HG02588 (cell line): ENCODE results near the gene CUL3.
"Not testable (repeated sequence)": the region's sequence is repeated elsewhere in the genome, so short reads cannot be mapped to it uniquely, and the experiment has no call there.

ENCODE experiments used
- ATAC-seq: cut with Tn5 transposase; IDR thresholded peaks from one replicate; pipeline ENCODE4 v1.9.1; 2021; ENCODE audit warnings: mild to moderate bottlenecking, moderate library complexity; ENCODE audit not compliant: unreplicated experiment

Gene CUL3

DNA sequence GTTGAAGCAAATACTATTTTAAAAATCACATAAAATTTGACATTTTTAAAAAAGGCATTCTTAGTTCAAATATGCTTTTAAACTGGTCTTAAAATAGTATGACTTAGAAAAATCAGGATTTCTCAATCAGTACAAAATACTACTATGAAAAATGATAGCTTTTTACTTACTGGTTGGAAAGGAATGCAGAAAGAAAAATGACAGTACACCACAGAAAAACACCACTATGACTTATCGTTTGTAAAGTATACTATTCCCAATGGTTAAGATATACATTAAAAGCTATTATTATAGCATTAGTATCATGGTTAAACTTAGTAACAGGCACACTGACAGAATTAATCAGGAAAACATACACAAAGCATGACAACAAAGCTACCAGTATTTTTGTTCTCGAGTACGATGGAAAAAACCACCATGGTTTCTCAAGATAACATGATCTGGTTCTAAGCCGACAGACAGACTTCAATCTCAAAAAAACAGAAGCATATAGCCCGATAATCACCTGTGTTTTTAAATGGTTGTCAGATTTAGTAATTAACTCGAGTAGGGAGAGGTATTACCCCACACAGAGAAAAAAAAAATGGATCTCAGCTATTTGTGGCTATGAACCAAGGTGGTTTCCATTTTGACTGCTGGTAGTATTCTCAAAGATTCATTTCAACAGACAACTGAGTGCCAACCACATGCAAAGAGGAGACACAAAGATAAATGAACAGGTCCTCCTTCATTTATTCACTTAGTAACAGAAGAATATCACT lies 39.1 kb downstream of the CUL3 start:
- peak; percentile 74 for ATAC-seq

DNA sequence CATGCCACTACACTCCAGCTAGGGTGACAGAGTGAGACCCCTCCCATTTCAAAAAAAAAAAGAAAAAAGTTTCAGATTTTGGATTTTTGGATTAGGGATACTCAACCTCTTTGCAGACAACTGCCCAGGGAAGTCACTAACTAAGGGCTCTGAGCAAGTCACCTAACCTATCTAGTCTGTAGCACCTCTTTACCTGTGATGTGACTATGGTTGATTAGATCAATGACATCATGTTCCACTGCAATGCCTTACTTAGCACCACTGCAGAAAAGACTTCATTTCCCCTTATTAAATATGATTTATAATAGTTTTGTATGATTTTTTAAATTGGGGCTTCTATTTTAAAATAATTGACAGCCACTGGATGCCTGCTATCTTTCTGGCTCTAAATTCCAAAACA lies 41.2 kb downstream of the CUL3 start:
- no peak for ATAC-seq

DNA sequence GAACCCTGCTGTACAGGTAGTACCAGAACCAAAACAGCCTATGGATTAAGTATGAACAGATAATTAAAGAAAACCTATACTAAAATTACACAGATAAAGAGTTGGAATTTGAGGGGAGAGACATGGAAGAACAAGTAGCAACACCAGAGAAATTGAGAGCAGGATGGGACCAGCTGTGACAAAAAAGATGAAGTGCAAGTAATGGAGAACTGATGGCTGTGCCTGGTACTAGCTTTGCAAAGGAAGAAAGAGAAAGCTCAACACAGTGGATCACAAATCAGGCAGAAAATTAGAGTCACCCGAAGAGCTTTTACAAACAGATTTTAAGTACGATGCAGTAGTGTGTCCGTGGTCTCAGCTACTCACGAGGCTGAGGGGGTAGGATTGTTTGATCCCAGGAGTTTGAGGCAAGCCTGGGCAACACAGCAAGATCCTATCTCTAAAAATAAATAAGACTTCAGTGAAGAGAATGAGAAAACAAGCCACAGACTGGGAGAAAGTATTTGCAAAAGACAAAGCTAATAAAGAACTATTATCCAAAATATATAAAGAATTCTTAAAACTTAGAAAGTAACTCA lies 46.5 kb downstream of the CUL3 start:
- ATAC-seq, result no peak

DNA sequence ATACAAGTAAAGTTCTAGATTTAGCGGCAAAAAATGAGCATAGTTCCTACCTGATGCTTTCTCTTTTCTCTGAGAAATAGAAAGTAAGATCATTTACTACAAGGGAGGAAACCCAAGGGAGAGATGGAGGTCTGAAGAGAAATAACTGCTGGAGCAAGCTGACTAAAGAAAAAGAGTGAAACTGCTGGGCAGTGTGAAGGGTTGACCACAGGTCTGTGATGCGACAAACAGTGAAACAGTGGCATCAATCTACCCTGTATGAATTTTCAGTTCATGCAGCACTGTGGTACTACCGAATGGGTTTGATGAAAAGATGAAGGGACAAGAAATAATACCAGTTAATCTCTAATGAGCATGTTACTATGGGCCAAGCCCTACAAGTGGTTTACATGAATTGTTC lies 52.2 kb downstream of the CUL3 start:
- no peak for ATAC-seq

DNA sequence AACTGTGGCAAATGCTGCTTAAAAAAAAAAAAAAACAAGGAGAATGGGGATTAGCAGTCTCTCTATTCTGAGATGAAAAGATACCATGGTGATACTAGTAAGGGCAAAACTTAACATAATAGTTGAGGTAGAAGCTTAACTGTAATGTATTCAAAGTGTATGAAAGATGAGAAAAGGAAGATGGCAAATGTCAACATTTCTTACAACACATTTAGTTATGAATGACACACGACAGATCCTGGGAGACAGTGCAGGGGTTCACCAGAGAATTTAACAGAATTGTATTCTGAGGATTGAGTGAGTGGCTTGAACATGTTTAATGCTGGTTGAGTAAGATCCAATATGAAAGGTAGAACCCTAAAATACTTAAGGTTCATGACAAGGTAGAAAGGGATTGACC lies 52.7 kb downstream of the CUL3 start:
- ATAC-seq, result no peak

DNA sequence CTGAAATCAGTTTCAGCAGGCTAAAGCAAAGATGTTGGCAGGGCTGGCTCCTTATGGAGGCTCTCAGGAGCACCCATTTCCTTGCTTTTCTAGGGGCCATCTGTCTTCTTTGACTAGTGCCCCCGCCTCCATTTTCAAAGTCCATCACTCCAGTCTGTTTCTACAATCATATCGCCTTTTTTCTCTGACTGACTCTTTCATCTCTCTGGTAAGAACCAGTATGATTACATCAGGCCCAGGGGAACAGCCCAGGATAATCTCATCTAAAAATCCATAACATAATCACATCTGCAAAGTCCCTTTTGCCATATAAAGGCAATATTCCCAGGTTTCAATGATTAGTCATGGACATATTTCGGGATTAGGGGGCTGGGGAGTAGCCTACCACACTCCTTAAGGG lies 57.0 kb downstream of the CUL3 start:
- no peak for ATAC-seq

DNA sequence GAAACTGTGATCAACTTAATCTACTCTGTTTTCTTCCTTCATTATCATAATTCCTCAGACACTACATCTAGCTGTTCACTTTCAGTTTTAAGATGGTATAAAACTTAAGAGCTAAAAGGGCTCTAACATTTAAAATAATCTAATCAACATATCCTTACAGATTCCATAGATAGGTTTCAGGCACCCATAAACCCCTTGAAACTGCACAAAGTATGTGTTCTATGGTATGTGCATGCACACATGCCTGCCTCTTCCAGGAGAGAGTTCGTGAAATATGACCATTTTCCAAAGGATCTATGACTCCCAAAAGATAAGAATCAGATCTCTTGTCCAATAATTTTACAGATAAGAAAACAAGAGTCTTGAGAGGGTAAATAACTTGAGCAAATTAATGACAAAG lies 59.4 kb downstream of the CUL3 start:
- no peak for ATAC-seq

DNA sequence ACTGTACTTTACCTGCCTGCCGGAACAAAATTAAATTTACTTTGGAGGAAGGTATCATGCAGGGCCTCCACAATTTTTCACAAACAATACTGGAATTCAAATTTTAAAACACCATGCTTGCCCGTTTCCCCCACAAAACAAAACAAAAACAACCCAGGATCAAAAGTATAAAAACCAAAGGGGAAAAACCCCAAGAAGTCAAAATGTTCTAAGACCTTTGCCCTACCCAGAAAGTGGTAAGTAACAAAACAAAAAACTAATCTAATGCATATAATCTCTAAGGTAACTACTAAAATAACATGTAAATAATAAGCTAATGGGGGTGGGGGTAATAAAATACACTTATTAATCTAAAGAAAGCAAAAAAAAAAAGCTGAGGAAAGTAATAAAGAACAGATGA lies 60.5 kb downstream of the CUL3 start:
- ATAC-seq, result no peak

DNA sequence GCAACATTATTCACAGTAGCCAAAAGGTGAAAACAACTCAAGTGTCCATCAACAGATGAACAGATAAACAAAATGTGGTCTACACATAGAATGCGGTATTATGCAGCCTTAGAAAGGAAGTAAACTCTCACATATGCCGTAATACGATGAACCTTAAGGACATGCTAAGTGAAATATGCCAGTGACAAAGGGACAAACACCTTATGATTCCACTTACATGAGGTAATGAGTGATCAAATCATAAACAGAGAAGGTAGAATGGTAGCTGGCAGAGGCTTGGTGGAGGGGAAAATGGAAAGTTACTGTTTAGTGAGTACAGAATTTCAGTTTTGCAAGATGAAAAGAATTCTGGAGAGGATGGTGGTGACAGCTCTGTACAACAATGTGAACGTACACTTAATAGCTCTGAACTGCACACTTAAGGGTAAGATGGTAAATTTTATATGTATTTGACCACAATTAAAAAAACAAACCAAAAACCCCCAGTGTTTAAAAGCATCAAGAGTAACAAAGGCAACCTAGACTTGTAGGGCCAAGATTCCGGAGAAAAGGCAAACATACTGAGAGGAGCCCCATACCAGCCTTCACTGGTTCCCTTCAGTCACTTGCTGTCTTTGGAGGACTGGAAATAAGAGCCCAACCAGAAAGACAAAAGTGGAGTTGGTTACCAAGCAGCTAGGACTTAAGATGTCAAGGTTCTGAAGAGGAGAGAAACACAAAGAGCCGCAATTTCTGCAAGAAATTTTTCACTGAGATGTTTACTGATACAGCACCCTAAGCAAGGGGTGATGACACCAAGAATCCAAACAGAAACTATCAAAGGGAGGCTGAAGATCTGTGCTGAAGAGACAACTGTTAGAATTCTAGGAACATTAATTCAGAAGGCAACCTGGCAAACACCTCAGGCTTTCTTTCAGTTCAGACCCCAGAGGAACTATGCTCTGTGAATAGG lies 61.3 kb downstream of the CUL3 start:
- ATAC-seq, result no peak

DNA sequence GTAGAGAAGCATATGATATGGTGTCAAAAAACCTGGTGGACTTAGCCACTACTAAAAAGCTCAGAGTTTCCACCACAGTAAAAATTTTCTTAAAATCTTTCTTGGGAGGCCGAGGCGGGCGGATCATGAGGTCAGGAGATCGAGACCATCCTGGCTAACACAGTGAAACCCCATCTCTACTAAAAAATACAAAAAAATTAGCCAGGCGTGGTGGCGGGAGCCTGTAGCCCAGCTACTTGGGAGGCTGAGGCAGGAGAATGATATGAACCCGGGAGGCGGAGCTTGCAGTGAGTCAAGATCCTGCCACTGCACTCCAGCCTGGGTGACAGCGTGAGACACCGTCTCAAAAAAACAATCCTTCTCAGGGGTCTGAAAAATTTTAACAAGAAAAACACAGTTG lies 62.7 kb downstream of the CUL3 start:
- not testable (repeated sequence) for ATAC-seq

DNA sequence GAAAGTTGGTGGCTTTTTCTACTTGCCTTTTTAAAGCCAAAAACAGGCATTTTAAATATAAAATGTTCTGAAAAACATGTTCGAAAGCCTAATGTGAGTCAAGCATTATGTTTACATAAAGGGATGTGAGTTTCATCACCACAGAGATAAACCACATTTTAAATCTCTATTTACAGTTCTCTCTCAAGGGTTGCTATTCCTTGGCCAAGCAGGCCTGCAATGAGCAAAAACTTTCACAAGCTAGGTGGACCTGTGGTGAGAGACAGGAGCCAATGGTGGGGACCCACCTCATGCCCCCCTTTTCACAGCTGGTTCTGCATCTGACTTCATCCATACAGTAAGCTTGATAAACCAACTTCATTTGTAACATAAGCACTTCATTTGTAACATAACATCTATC lies 65.1 kb downstream of the CUL3 start:
- ATAC-seq, result peak; percentile 72

DNA sequence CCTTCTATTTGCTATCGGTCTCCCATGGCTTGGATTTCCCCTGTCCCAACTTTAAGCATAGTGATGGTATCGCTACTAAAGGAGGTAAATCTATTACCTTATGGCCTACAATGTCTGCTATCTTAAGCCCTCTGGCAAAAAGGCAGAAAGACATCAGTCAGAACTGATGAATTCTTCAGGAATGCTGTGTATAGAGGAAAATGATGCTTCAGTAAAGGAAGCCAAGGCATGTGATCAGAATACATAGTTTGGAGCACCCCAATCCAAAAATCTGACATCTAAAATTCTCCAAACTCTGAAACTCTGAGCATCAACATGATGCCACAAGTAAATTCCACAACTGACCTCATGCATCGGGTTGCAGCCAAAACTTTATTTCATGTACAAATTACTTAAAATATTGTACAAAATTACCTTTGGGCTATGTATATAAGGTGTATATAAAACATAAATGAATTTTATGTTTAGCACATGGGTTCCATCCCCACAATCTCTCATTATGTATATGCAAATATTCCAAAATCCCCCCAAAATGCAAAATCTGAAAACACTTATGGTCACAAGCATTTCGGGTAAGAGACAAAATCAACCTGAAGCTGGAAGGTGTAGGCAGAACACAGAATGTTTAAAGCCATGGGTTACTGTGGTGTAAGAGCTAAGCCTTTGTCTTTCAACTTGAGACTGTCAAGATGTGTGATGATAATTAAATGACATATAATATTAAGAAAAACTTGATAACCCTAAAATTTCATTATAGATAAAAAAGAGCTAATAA lies 66.2 kb downstream of the CUL3 start:
- ATAC-seq, result no peak

DNA sequence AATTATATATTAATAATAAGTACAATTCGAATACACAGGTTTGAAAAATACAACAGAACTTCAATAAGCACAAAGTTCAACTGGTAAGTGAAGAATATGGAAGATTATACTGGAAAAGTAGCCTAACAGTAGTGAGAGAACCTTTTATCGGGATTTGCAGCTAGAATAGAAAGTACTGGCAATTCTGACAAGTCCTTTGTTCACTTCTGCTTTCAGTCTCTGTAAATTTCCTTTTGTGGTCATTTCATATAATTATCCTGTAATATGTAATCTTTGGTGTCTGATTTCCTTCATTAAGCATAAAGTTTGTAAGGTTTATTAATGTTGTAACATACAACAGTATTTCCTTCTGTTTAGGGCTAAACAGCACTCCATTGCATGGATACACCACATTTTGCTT lies 67.2 kb downstream of the CUL3 start:
- ATAC-seq, result no peak

DNA sequence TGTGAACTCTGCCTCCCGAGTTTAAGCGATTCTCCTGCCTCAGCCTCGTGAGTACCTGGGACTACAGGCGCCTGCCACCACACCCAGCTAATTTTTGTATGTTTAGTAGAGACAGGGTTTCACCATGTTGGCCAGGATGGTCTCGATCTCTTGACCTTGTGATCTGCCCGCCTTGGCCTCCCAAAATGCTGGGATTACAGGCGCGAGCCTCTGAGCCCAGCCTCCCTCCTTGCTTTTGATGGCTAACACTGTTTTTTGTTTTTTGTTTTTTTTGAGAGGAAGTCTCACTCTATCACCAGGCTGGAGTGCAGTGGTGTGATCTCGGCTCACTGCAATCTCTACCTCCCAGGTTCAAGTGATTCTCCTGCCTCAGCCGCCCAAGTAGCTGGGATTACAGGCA lies 68.8 kb downstream of the CUL3 start:
- ATAC-seq, result not testable (repeated sequence)

DNA sequence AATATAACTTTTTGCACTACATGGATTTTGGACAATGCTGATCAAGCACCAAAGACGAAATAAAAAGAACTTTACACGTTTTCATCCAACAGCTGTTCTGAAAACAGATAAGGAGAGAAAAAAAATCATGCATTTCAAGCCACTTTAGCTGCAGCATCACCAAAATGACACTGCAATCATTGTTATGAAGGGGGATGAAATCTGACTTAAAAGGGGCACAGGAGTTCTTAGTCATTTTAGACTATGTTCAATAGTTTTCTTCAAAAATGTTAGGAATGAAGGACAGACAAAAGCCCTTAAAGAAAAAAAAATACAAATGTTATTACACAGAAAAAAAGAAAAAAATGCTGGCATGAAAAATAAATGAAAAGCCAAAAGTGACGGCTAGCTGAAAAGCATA lies 71.2 kb downstream of the CUL3 start:
- no peak for ATAC-seq

DNA sequence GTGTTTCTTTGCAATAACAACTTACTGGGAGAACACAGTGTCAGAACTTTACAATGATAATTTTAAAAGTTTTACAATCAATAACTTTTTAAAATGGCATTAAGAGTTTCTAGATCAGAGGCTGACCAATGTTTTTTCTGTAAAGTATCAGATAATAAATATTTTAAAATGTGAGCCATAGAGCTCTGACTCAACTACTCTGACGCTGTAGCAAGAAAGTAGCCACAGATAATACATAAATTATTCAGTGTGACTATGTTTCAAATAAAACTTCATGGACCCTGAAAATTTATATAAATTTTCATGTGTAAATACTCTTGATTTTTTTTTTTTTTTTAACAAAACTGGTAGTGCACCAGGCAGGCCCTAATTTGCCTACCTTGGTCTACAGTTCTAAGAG lies 77.4 kb downstream of the CUL3 start:
- no peak for ATAC-seq

DNA sequence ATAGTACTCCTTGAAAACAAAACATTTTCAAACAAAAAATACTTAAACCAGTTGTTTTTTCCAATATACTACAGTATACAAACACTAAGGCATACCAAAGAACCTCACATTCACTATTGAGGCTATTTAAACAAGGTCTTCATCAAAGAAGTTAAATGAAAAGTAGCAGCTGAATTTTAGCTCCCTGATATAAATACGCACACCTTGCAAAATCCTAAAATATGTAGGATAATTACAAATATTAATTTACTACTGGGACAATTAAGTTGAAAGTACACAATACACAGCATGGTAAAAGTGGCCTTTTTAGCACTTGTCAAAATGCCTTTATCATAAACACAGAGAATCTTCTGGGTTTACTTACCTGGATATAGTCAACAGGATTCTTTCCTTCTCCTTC lies 78.7 kb downstream of the CUL3 start:
- no peak for ATAC-seq

DNA sequence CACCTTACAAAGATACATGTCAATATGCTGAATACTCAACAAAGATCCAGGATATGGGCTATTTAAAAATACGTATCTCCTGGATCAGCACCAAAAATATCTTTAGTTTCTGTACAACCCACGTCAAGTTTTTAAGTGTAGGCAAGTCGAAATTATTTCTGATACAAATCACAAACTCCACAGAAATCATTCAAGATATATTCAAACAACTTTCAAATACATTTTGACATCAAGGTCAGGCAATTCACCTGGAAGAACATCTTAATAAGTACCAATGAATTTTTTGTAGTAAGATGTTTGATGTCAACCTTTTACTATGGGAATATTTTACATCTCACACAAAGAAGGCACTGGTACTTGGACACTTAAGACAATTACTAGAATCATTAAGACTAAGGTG lies 86.2 kb downstream of the CUL3 start:
- ATAC-seq, result no peak

DNA sequence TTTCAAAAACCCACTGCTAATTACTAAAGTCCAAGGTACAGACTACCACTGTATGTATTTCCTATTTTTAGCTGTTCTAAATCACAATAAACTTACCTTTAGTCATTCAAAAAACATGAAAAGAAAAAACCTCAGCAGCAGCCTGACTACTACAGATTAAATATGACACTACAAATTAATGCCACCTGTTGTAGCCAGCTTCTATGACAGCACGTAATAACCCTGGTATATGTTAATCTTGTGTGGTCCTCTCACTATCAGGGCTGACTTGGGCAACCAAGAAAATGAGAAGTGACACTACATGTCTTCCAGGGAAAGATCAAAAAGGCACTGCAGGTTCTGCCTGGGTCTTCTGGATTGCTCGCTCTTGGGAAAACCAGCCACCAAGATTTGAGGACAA lies 92.6 kb downstream of the CUL3 start:
- ATAC-seq, result no peak

DNA sequence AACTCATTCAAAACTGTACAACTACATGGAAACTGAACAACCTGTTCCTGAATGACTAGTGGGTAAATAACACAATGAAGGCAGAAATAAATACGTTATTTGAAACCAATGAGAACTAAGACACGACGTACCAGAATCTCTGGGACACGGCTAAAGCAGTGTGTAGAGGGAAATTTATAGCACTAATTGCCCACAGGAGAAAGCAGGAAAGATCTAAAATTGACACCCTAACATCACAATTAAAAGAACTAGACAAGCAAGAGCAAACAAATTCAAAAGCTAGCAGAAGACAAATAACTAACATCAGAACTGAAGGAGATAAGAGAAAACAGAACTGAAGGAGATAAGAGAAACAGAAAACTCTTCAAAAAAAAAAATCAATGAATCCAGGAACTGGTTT lies 97.2 kb downstream of the CUL3 start:
- not testable (repeated sequence) for ATAC-seq
